K562 (cell line): ENCODE results near the gene RHOV. TPM values are rescaled to one million over a fixed set of nuclear protein-coding genes. Genes with fewer than 3 reads are reported as not detected.

Experiments
- CEBPB ChIP-seq: fragments of 450-650 bp; IDR thresholded peaks from 2 replicates; pipeline ENCODE4 v1.6.1; 2016; ENCODE audit warnings: missing genetic modification characterization, missing compliant biosample characterization
- DMBX1 ChIP-seq: fragments of 250-450 bp; sonication (Bioruptor Pico); IDR thresholded peaks from 2 replicates; pipeline ENCODE4 v1.8.0; 2022; ENCODE audit warnings: inconsistent platforms, mild to moderate bottlenecking, moderate library complexity, borderline replicate concordance
- HDAC6 ChIP-seq: IDR thresholded peaks from 2 replicates; pipeline ENCODE4 v1.6.1; 2012; ENCODE audit warnings: low read depth, mild to moderate bottlenecking, control low read depth, inconsistent platforms, low read length, moderate library complexity
- LCOR ChIP-seq: sonication (generic); formaldehyde crosslinking; IDR thresholded peaks from 2 replicates; pipeline ENCODE4 v1.8.0; 2022; ENCODE audit warnings: mild to moderate bottlenecking, missing genetic modification reagents
- MCM5 ChIP-seq: fragments of 450-650 bp; IDR thresholded peaks from 2 replicates; pipeline ENCODE4 v1.6.1; 2016; ENCODE audit warnings: low read depth
- MCM7 ChIP-seq, 2 experiments: fragments of 450-650 bp; IDR thresholded peaks; 2 replicates each; pipeline ENCODE4 v1.6.1; 2016 to 2018
- NFRKB ChIP-seq: fragments of 450-650 bp; IDR thresholded peaks from 2 replicates; pipeline ENCODE4 v1.6.1; 2016; ENCODE audit warnings: low read depth
- PURB ChIP-seq: sonication (generic); formaldehyde crosslinking; IDR thresholded peaks from 2 replicates; pipeline ENCODE4 v1.9.0; 2021; ENCODE audit warnings: low read depth, mild to moderate bottlenecking, missing genetic modification reagents
- RCOR1 ChIP-seq, 2 experiments: IDR thresholded peaks; 2 replicates each; pipeline ENCODE4 v1.6.1; 2012; ENCODE audit warnings: low read depth in 2 of 2, low read length in 2 of 2, borderline replicate concordance in 1 of 2, improper control_type of control experiment in 1 of 2
- SIRT6 ChIP-seq: IDR thresholded peaks from one replicate; pipeline ENCODE4 v1.6.1; 2012; ENCODE audit warnings: low read depth, mild to moderate bottlenecking, control low read depth, inconsistent platforms, low read length, moderate library complexity
- STAT5B ChIP-seq: fragments of 250-450 bp; sonication (Bioruptor Pico); IDR thresholded peaks from 2 replicates; pipeline ENCODE4 v1.8.0; 2021; ENCODE audit warnings: mild to moderate bottlenecking, inconsistent platforms
- TAF1 ChIP-seq: IDR thresholded peaks from 2 replicates; pipeline ENCODE4 v1.6.1; 2011; ENCODE audit warnings: mild to moderate bottlenecking, low read length, moderate library complexity; ENCODE audit not compliant: insufficient read depth, control insufficient read depth, severe bottlenecking; ENCODE audit errors: extremely low read depth
- VEZF1 ChIP-seq: fragments of 200-800 bp; sonication (Bioruptor generic); IDR thresholded peaks from 2 replicates; pipeline ENCODE4 v1.6.1; 2017; ENCODE audit warnings: missing genetic modification characterization, missing compliant biosample characterization
- YBX1 ChIP-seq: fragments of 450-650 bp; IDR thresholded peaks from 2 replicates; pipeline ENCODE4 v1.7.1; 2016; ENCODE audit warnings: mild to moderate bottlenecking
- ZNF764 ChIP-seq: fragments of 250-450 bp; sonication (Bioruptor Pico); IDR thresholded peaks from 2 replicates; pipeline ENCODE4 v1.4.0; 2020; ENCODE audit warnings: low read depth, mild to moderate bottlenecking, moderate library complexity
- polyA plus RNA-seq, 8 experiments: library from polyadenylated mRNA; depleted of rRNA in 4 of 8; stranded (reverse) in 5 of 8; unstranded in 3 of 8; fragments of >200 nt; fragmentation: Nextera tagmentation in 2 of 8; fragmentation: Illumina TruSeq in 1 of 8; extraction: Ambion mirVana in 2 of 8; extraction: Trizol in 1 of 8; gene quantifications; 2 replicates each; pipeline versions ENCODE4 v1.2.1 to v1.2.3, GENCODE V29; 2011 to 2014; ENCODE audit warnings: inconsistent platforms in 1 of 8, missing spikeins in 1 of 8
- total RNA-seq, 7 experiments: library from RNA; depleted of rRNA in 6 of 7; stranded (reverse); fragments of >200 nt in 6 of 7; fragmentation: Illumina TruSeq in 2 of 7; extraction: Trizol in 2 of 7; gene quantifications; 2 replicates each; pipeline versions ENCODE4 v1.2.1 to v1.2.3, GENCODE V29; 2011 to 2021; ENCODE audit warnings: low replicate concordance in 1 of 7
- TF ChIP-seq, protein P1 (sequence below): fragments of 250-450 bp; sonication (Bioruptor Pico); IDR thresholded peaks from 2 replicates; pipeline ENCODE4 v1.4.0; 2020
- TF ChIP-seq, protein P2 (sequence below), 2 experiments: fragments of 450-650 bp; IDR thresholded peaks; 2 replicates each; pipeline ENCODE4 v1.6.1; 2016

RHOV gene
- total and polyA plus RNA-seq, 9 of the 15 experiments (the other 6 are each of a cell fraction or from before 2014, with no cell fraction given), result 0.08 to 2.0 (median 1.1) TPM

GRCh38 chr15:40894681-40895448 lies 20.8 kb upstream of the RHOV start (continued):
- no peak for TF ChIP-seq VEZF1 (CRISPR knock-in tag)
- TF ChIP-seq NFRKB, result no peak
- TF ChIP-seq YBX1, result no peak
- no peak for TF ChIP-seq SIRT6
- no peak for TF ChIP-seq ZNF764
- peak; percentile 46 for TF ChIP-seq TAF1
- TF ChIP-seq, protein P1, sequence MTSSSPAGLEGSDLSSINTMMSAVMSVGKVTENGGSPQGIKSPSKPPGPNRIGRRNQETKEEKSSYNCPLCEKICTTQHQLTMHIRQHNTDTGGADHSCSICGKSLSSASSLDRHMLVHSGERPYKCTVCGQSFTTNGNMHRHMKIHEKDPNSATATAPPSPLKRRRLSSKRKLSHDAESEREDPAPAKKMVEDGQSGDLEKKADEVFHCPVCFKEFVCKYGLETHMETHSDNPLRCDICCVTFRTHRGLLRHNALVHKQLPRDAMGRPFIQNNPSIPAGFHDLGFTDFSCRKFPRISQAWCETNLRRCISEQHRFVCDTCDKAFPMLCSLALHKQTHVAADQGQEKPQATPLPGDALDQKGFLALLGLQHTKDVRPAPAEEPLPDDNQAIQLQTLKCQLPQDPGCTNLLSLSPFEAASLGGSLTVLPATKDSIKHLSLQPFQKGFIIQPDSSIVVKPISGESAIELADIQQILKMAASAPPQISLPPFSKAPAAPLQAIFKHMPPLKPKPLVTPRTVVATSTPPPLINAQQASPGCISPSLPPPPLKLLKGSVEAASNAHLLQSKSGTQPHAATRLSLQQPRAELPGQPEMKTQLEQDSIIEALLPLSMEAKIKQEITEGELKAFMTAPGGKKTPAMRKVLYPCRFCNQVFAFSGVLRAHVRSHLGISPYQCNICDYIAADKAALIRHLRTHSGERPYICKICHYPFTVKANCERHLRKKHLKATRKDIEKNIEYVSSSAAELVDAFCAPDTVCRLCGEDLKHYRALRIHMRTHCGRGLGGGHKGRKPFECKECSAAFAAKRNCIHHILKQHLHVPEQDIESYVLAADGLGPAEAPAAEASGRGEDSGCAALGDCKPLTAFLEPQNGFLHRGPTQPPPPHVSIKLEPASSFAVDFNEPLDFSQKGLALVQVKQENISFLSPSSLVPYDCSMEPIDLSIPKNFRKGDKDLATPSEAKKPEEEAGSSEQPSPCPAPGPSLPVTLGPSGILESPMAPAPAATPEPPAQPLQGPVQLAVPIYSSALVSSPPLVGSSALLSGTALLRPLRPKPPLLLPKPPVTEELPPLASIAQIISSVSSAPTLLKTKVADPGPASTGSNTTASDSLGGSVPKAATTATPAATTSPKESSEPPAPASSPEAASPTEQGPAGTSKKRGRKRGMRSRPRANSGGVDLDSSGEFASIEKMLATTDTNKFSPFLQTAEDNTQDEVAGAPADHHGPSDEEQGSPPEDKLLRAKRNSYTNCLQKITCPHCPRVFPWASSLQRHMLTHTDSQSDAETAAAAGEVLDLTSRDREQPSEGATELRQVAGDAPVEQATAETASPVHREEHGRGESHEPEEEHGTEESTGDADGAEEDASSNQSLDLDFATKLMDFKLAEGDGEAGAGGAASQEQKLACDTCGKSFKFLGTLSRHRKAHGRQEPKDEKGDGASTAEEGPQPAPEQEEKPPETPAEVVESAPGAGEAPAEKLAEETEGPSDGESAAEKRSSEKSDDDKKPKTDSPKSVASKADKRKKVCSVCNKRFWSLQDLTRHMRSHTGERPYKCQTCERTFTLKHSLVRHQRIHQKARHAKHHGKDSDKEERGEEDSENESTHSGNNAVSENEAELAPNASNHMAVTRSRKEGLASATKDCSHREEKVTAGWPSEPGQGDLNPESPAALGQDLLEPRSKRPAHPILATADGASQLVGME (CRISPR knock-in tag), result no peak
- TF ChIP-seq DMBX1 (CRISPR knock-in tag), result no peak
- TF ChIP-seq MCM5, result no peak
- no peak for TF ChIP-seq RCOR1 (IDR thresholded peaks at IDR 0.05; ENCODE audit: borderline replicate concordance in 1 of 2, low read depth in 2 of 2, low read length in 2 of 2)
- TF ChIP-seq, protein P2, sequence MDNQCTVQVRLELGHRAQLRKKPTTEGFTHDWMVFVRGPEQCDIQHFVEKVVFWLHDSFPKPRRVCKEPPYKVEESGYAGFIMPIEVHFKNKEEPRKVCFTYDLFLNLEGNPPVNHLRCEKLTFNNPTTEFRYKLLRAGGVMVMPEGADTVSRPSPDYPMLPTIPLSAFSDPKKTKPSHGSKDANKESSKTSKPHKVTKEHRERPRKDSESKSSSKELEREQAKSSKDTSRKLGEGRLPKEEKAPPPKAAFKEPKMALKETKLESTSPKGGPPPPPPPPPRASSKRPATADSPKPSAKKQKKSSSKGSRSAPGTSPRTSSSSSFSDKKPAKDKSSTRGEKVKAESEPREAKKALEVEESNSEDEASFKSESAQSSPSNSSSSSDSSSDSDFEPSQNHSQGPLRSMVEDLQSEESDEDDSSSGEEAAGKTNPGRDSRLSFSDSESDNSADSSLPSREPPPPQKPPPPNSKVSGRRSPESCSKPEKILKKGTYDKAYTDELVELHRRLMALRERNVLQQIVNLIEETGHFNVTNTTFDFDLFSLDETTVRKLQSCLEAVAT (IDR thresholded peaks at IDR 0.05), result no peak
- no peak for TF ChIP-seq MCM7 (IDR thresholded peaks at IDR 0.05)
- peak; percentile 89 for TF ChIP-seq LCOR (CRISPR knock-in tag)
- no peak for TF ChIP-seq STAT5B (CRISPR knock-in tag)
- no peak for TF ChIP-seq HDAC6
- no peak for TF ChIP-seq PURB (CRISPR knock-in tag)
- no peak for TF ChIP-seq CEBPB (tag)
